ENCODE measurements around the gene ABCA4. TPM values are rescaled to one million over a fixed set of nuclear protein-coding genes. Genes with fewer than 3 reads are reported as not detected.

Gene ABCA4
- total and polyA plus RNA-seq, 7 donors: 0.03 to 0.32 (median 0.09) TPM; not detected in 2

- intact Hi-C loops (cut with DNase I): no loop called here
- Histone ChIP-seq H3K27ac (no peak overlapping the region), H3K27me3 (ENCODE audit: insufficient read depth in 3 of 3, low read length in 2 of 3) (no peaks in the 10 kb centered on the region), H3K4me1 (peaks cover 11% of the 10 kb centered on the region), H3K4me3 (no peak overlapping the region), H3K36me3 (ENCODE audit: insufficient read depth in 1 of 2, low read depth in 1 of 2) (no peaks in the 10 kb centered on the region), H3K9me3 (no peaks in the 10 kb centered on the region)
- TF ChIP-seq CTCF (IDR thresholded peaks at IDR 0.05): no peak
- DNase-seq (no peak), ATAC-seq (no peak)
- WGBS, 3 donors: 91 to 100% (median 98%) methylated on average over 1 of the region's 1 CpG
These were observed 78.6 kb downstream of the ABCA4 start for GRCh38 chr1:94042388-94042787.

- Histone ChIP-seq H3K36me3 (ENCODE audit: insufficient read depth in 1 of 2, low read depth in 1 of 2) (no peaks in the 10 kb centered on the region), H3K4me1 (peaks cover 11% of the 10 kb centered on the region), H3K27me3 (ENCODE audit: insufficient read depth in 3 of 3, low read length in 2 of 3) (no peaks in the 10 kb centered on the region), H3K4me3 (no peak overlapping the region), H3K27ac (no peak overlapping the region), H3K9me3 (no peaks in the 10 kb centered on the region)
- peak; percentile 36 to 76 for DNase-seq
- peak in 3 of 4 donors; percentile 74 to 83 (median 82) for ATAC-seq
- TF ChIP-seq CTCF (IDR thresholded peaks at IDR 0.05): no peak
- WGBS, 3 donors: 24 to 32% (median 29%) methylated on average over 11 of the region's 11 CpGs
- intact Hi-C loops (cut with DNase I): no loop called here
These were observed 80.9 kb downstream of the ABCA4 start for GRCh38 chr1:94039871-94040569.

- no peak overlapping the region for H3K4me3 ChIP-seq
- WGBS, 3 donors: 1 to 7% (median 7%) methylated on average over 4 of the region's 4 CpGs
- H3K27ac ChIP-seq: peak overlapping the region; percentile 48
- H3K4me1 ChIP-seq: peaks cover 11% of the 10 kb centered on the region
- ATAC-seq (peak in 3 of 4 donors; percentile 56 to 78 (median 70)), DNase-seq (peak; percentile 70 to 85)
- H3K9me3 ChIP-seq: no peaks in the 10 kb centered on the region
- intact Hi-C loops (cut with DNase I): no loop called here
- no peaks in the 10 kb centered on the region for H3K36me3 ChIP-seq (ENCODE audit: insufficient read depth in 1 of 2, low read depth in 1 of 2)
- H3K27me3 ChIP-seq (ENCODE audit: insufficient read depth in 3 of 3, low read length in 2 of 3): no peaks in the 10 kb centered on the region
- TF ChIP-seq CTCF (IDR thresholded peaks at IDR 0.05): peak; percentile 67
These were observed 81.5 kb downstream of the ABCA4 start for GRCh38 chr1:94039514-94039870.

- H3K4me1 ChIP-seq: peaks cover 11% of the 10 kb centered on the region
- H3K36me3 ChIP-seq (ENCODE audit: insufficient read depth in 1 of 2, low read depth in 1 of 2): no peaks in the 10 kb centered on the region
- peak overlapping the region; percentile 53 for H3K27ac ChIP-seq
- DNase-seq: no peak
- H3K27me3 ChIP-seq (ENCODE audit: insufficient read depth in 3 of 3, low read length in 2 of 3): no peaks in the 10 kb centered on the region
- intact Hi-C loops (cut with DNase I): no loop called here
- no peak for TF ChIP-seq CTCF (IDR thresholded peaks at IDR 0.05)
- H3K9me3 ChIP-seq: no peaks in the 10 kb centered on the region
- H3K4me3 ChIP-seq: no peak overlapping the region
- peak in 2 of 4 donors; percentile 28 to 33 for ATAC-seq
- 69 to 77% (median 76%) methylated on average over 3 of the region's 3 CpGs for WGBS, 3 donors
These were observed 82.4 kb downstream of the ABCA4 start for GRCh38 chr1:94038511-94038910.
